ENCODE results near the gene LSM4. TPM values are rescaled to one million over a fixed set of nuclear protein-coding genes. Genes with fewer than 3 reads are reported as not detected.
A peak's percentile ranks its signal among the peaks of the same experiment; 100 is the strongest.

LSM4 gene
- total and polyA plus RNA-seq, 2 of the 4 experiments (the other 2 are of a cell fraction) = 44.8 to 118 TPM

- H4K5ac ChIP-seq (ENCODE audit: low read depth, low read length) = peak overlapping the region; percentile 83
- in situ Hi-C loops (cut with MboI; ENCODE audit: low sequenced_read_pairs) (no loop called here), dilution Hi-C loops (cut with HindIII; ENCODE audit: low sequenced_read_pairs, unreplicated experiment) (no loop called here), intact Hi-C loops (cut with micrococcal nuclease) (loop anchor here (1.0 kb wide), 2 partner anchors 9 to 23 kb away; no protein-coding TSS in a partner anchor)
- peak overlapping the region; percentile 99 for H2AK5ac ChIP-seq (ENCODE audit: low read depth, low read length)
- peak overlapping the region; percentile 79; the same call in 1 of the 2 replicates for H2BK20ac ChIP-seq (ENCODE audit: low read depth, low read length)
- 34% methylated on average over 2 of the region's 4 CpGs; no CpG with 5 or more reads in 1 of the 2 experiments for WGBS, 2 experiments (ENCODE audit: extremely low coverage in 2 of 2, insufficient read length in 1 of 2)
- H2BK120ac ChIP-seq (ENCODE audit: low read depth, low read length) = peak overlapping the region; percentile 92
- H3K27me3 ChIP-seq (ENCODE audit: control insufficient read depth, insufficient read depth, low read length) = no peaks in the 10 kb centered on the region
- H4K8ac ChIP-seq (ENCODE audit: low read depth in 2 of 2, low read length in 2 of 2) = peak overlapping the region; percentile 81 to 89
- no peak overlapping the region for H3K4me3 ChIP-seq (ENCODE audit: insufficient read depth, low read depth, low read length)
- H3K9me1 ChIP-seq (ENCODE audit: insufficient read depth, low read length) = peaks cover 4% of the 10 kb centered on the region
- TF ChIP-seq BHLHE40 (IDR thresholded peaks at IDR 0.05; ENCODE audit: low read depth, low read length) (peak; percentile 14; the same call in 1 of the 2 replicates), MAZ (IDR thresholded peaks at IDR 0.05; ENCODE audit: borderline replicate concordance, low read depth, low read length) (no peak)
- ChIA-PET POLR2A (ENCODE audit: unreplicated experiment) (interaction anchor here (0.6 to 1.8 kb wide), 3 partner anchors 10 to 46 kb away, joined by 3 to 17 read pairs (median 16); partner anchors contain the start of gene LSM4), CTCF (interaction anchor here (4.8 kb wide), 1 partner anchor 47 kb away, joined by 39 read pairs; no protein-coding TSS in a partner anchor)
- peaks cover 0 to 41% of the 10 kb centered on the region in 2 experiments; a peak in 2 of 4 replicates for H3K79me1 ChIP-seq (ENCODE audit: low read depth in 1 of 2, low read length in 2 of 2)
- H2AFZ ChIP-seq (replicated peaks; ENCODE audit: low read length, poor library complexity) = peak overlapping the region; percentile 90
- peak overlapping the region; percentile 96 for H3K14ac ChIP-seq (replicated peaks; ENCODE audit: low read depth, low read length)
- peak overlapping the region; percentile 92 for H4K91ac ChIP-seq (ENCODE audit: insufficient read depth, low read depth, low read length)
- DNase-seq (no peak), ATAC-seq (ENCODE audit: low read depth) (no peak)
- peak overlapping the region; percentile 92 for H3K23ac ChIP-seq (ENCODE audit: low read depth, low read length)
- H2BK15ac ChIP-seq (ENCODE audit: low read depth, low read length) = peak overlapping the region; percentile 25; the same call in 2 of the 3 replicates
- peak overlapping the region; percentile 81 for H3K4me2 ChIP-seq (ENCODE audit: low read depth, low read length)
- peaks cover 14% of the 10 kb centered on the region for H3K4me1 ChIP-seq (ENCODE audit: control insufficient read depth, insufficient read depth, low read length)
- no peaks in the 10 kb centered on the region for H3K9me3 ChIP-seq (ENCODE audit: control insufficient read depth, insufficient read depth, low read length)
- H3K56ac ChIP-seq (ENCODE audit: extremely low read depth, insufficient read depth, low read length) = peak overlapping the region; percentile 95
- H3K9ac ChIP-seq (ENCODE audit: low read depth, low read length) = peak overlapping the region; percentile 97
- H3K36me3 ChIP-seq (ENCODE audit: control insufficient read depth, insufficient read depth, low read length) = peaks cover 11% of the 10 kb centered on the region
- peak overlapping the region; percentile 87 for H3K18ac ChIP-seq (ENCODE audit: low read depth, low read length)
- peaks cover 26% of the 10 kb centered on the region for H4K20me1 ChIP-seq (ENCODE audit: insufficient read depth, low read length)
- peak overlapping the region; percentile 92 for H2BK5ac ChIP-seq (ENCODE audit: low read depth, low read length, poor library complexity, severe bottlenecking)
- peak overlapping the region; percentile 97 for H3K27ac ChIP-seq (ENCODE audit: insufficient read depth, low read length)
- H3K4ac ChIP-seq (ENCODE audit: low read depth, low read length) = peak overlapping the region; percentile 97
- BruUV-seq (replicated peaks) = no TSS peak
- peak overlapping the region; percentile 95 for H2AK9ac ChIP-seq (replicated peaks; ENCODE audit: low read depth, low read length, poor library complexity)
Measured at GRCh38 chr19:18282788-18283141, 40.1 kb downstream of the LSM4 start.

Measured in IMR-90 (cell line).